GM21529 (cell line): ENCODE data around the gene COL20A1.

Experiments used
- ATAC-seq: cut with Tn5 transposase; IDR thresholded peaks from one replicate; pipeline ENCODE4 v1.9.1; 2021; ENCODE audit not compliant: unreplicated experiment

COL20A1 gene

DNA sequence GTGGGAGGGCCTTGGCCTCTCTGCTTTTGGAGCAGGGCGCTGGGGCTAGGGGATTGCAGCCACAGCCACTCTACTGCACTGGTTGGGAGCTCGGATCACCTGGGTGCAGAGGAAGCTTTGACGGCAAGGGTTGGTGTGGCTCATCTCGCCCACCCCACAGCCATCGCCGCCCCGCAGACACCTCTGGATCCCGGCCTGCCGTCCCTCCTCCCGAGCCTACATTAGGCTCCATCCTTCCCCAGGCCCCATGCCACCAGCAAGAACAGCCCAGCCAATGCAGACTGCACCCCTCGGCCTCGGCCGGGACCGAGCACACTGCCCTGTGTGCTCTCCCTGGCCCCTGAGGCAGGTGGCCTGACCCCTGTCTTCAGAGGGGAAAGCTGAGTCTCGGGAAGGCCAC lies 32.5 kb upstream of the COL20A1 start:
- ATAC-seq: no peak

DNA sequence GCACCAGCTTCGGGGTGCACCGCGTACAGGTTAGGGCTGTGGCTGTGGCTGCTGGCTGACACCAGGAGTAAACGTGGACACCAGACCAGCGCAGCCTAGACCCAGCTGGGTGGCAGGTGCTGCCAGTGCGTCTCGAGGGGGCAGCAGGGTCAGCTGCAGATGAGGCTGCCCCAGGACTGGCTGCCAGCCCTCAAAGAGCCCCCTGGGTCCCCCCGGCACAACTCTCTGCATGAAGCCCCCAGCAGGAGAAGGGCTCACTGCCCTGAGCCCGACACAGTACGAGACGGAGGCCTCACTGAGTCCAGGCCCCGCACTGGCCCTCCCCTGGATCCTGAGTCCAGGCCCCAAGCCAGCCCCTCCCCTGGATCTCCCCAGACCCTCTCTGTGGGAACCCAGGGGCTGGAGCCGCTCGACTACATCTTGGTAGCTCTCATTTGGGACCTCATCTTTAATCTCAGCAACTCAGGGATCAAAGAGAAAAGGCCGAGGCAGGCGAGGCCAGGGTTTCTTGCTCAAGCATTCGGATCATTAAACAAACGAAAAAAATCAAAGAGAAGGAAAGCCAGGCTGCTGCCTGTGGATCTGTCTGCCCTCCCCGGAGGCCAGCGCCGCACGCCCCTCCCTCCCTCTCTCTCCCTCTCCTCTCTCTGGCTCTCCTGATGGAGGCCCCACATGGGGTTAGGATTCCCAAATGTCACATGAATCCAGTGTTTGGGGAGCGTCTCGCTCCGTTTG lies 31.8 kb upstream of the COL20A1 start:
- no peak for ATAC-seq

DNA sequence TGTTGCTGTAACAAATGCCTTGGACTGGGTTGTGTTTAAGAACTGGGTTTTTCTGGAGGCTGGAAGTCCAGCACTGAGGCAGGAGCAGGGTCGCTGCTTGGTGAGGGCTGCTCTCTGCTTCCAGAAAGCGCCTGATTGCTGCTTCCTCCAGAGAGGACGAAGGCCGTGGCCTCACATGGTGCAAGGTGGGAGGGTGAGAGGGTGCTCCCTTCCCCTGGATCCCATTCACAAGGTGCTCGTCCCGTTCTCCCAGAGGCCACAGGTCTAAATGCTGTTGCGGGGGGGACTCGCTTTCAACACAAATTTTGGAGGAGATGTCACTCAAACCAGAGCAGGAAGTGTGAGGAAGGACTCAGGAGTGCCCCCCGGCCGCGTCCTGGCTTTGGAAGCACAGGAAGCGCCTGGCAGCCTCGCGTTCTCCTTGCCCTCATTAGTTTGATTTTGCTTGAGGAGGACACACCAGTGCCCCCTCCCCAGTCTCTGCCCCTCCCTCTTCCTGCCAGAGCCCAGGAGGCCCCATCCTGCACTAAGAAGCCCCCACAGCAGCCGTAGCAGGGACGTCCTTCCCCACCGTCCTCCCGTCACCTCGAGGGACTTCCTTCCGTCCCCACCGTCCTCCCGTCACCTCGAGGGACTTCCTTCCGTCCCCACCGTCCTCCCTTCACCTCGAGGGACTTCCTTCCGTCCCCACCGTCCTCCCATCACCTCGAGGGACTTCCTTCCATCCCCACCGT lies 31.0 kb upstream of the COL20A1 start:
- ATAC-seq: no peak

DNA sequence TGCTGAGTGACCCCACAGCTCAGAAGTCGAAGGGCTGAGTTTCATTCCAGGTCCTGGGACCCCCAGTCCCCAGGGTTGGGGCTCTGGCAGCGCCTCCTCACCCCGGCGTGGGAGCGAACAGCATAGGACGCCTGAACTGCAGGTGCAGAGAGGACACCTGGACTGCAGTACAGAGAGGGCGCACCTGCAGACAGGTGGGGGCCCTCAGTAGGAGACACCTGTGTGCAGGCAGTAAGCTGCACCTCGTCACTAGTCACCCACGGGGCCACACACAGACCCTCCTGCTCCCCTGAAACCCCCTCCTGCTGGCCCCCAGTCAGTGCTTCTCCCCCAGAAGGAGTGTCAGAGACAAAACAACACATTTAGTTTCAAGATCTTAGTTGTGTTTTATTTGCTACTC lies 30.1 kb upstream of the COL20A1 start:
- ATAC-seq: no peak

DNA sequence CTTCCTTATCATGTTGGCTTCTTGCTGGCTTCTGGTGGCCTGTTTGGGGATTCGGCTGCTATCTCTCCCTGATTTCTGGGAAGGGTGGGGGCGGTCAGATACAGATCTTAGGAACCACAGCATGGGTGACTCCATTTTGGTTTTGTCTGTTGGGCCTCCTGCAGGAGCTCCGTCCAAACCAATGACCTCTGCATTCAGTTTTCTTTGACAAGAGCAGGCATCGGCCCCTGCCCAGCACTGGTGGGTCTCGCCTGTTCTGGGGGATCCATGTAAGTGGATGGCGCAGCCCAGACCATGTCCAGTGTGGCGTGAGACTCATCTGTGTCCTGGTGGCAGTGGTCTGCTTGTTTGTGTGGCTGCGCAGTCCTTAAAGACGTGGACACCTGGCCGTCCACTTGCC lies 29.0 kb upstream of the COL20A1 start:
- no peak for ATAC-seq

DNA sequence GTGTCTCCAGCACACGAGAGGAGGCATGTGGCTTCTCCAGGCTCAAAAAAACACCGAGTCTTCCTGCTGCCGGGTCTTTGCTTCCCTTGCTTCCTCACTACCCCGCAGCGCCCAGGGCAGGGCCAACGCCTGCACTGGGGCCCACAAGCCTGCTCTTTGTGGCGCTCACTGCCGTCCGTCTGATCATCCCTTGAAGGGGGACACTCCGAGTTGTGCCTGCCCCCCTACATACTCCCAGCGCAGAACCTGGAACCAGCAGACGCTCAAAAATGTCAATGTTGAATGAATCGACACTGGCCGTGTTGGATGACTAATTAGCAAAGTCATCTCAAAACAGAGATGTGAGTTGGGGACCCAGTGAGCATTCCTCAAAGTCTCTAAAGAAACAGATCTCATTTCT lies 28.5 kb upstream of the COL20A1 start:
- no peak for ATAC-seq

DNA sequence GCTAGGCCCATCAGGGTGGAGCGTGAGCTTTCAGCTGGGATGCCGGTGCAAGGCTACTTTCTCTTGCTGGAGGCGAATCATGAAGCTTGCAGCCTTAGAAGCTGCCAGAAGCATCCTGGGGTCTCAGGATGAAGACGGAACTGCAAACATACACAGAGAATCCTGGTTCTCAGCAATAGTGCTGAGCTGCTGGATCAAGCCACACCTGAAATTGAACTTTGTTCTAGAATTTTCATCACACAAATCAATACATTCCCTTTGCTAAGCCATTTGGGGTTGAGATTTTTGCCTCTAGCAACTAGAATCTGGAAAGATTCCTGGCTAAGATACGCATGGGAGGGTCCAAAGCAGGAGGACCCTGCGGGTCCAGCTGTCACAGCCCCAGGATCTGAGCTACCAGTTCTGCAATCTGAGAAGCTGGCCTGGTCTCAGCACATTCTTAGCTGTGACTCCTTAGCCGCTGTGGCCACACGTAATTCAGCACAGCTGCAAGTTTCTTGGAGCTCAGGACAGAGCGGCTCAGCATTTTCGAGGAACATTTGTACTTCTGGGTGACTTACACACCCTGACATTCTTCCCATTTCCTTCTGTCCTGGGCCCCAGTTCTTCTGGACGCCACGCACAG lies 27.0 kb upstream of the COL20A1 start:
- ATAC-seq: no peak

DNA sequence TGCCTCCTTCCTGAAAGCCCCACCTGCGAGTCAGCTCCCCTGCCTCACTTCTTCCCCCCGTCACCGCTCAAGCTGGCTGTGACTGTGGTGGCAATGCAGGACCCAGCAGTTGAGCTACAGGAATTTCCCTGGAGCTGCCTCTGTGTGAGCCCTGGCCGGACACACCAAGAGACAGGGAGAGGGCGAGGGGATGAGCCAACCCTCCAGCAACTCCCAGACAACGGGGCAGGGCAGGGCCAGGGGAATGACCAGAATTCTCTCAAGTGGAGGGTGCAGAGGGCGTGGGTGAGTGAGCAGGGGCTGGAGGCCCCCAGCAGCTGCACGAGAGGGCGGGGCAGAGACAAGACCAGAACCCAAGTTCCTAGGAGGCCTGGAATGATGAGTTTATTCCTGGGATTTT lies 25.3 kb upstream of the COL20A1 start:
- no peak for ATAC-seq

DNA sequence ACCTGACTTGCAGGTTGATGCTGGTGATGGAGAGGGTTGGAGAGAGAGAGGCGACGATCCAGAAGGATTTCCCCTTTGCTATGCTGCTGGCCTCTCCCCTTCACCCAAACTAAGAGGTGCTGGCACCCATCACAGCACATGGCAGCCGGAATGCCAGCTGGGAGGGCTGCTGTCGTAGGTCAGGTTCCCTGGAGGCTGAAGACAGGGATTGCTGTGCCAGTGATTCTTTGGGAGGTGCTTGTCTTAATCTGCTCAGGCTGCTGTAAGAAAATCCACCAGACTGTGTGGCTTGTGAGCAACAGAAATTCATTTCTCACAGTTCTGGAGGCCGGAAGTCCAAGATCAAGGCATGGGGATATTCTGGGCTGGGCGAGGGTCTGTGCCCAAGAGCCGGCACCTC lies 24.7 kb upstream of the COL20A1 start:
- ATAC-seq: no peak

DNA sequence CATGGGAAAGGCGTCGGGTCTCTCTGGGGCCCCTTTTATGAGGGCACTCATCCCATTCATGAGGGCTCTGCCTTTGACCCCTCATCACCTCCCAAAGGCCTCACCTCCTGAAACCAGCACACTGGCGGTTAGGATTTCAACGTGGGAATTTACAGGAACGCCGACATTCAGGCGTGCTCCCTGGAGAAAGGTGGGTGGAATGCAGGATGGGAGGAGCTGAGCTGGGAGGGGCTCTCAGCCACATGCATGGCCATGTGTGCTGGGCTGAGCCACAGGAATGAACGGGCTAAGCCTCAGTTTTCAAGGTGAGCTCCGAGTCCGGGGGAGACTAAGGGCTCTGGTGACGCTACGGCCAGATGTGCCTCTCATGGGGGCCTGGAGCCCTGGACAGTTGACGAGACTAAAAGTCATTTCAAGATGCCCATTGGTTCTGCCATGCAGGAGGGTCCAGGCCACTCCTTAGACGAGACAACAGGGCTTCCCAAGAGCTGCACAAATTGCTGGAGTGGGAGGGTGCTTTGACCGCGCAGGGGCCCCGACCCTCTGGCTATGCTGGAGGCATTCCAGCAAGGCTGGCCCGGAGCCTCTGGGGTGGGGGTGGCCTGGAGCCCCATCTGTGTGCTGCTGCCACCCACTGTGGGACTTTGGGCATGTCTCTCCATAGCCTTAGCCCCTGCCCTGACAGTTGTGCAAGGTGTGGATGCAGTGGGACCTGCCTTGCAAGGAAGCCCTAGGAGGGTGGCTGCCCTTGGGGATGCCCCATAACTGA lies 24.1 kb upstream of the COL20A1 start:
- no peak for ATAC-seq

DNA sequence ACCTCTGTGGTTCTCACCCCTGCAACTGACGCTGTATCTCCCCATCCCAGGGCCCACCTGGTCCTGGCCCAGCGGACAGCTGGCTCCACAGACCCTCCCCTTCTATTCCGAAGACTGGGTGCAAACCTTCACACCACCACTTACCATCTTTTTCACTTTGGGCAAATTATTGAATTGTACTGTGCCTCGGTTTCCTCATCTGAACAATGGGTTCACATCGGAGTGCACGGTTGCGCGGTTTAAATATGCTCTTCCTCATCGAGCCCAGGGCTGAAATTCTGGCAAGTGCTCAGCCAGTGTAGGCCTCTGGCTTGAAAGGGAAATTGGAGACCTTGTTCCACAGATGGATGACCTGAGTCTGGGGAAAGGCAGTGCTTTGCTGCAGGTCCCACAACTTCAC lies 23.3 kb upstream of the COL20A1 start:
- ATAC-seq: no peak

DNA sequence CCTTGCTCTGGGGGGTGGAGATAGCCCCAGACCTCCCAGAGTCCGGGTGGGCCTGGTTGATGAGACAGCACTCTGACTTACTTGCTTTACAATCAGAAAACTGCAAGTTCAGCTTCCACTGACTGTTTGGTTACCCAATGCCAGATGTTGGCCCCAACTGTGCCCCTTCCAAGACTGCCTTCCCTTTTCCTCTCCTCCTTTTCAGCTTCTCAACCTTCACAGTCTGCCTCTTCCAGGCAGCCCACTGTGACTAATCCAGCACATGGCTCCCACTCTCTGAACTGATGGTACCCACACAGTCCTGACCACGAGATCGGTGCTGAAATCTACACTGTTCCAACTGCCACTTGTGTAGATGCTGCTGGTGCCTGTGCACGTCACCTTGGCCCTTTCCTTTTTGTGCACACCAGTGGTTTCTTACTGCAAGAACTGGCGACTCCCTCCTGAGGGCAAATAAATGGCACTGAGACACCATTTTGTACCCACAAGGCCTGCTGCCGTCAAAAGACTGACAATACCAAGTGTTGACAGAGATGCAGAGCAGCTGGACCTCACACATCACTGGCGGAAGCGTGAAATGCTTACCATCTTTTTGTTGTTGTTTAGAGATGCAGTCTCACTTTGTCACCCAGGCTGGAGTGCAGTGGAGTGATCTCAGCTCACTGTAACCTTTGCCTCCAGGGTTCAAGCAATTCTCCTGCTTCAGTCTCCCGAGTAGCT lies 22.2 kb upstream of the COL20A1 start:
- no peak for ATAC-seq

DNA sequence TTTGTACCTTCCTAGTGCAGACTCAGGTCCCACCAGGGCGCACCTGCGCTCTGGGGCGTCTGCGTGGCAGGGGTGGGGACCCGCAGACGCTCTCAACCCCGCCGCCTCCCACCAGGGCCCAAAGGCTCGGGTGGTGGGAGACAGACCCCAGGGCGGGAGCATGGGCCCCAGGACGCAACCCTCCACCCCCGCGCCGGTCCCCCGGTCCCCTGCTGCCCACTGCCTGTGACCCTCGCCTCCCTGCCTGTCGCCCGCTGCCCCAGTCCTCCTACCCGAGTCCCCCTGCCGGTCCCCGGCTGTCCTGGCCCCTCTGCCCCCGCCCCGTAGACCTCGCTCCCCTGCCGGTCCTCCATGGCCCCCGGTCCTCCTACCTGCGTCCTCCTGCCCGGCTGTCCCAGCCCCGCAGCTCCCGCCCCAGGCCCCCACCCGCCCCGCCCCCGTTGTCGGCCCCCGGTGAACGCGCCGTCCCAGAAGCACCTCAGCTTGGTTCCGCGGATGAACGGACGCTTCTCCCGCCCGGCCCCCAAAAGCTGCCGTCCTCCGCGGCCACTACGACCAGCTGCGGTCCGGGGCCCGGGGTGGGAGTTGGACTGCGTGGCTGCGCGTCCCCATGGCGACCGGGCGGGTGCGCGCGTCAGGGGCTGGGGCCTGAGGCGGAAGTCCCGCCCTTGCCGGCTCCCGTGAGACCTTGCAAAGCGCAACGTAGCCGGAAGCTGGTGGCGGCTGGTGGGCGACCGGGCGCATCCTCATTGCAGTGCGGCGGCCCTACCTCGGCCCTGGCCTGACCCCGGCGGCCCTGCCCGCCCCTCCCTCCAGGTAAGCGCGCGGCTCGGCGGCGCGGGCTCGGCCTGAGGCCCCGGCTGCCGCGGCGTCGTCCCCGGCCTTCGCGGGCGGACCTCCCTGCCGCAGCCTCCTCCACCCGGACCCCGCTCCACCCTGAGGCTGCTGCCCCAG lies 20.6 kb upstream of the COL20A1 start, which contains the start of gene ARFGAP1:
Gene ARFGAP1 (plus strand): TSS at position 709 of the 954 bp plus-strand sequence. CDS start 2,768 bp downstream, outside the sequence.
- ATAC-seq: peak; percentile 92

DNA sequence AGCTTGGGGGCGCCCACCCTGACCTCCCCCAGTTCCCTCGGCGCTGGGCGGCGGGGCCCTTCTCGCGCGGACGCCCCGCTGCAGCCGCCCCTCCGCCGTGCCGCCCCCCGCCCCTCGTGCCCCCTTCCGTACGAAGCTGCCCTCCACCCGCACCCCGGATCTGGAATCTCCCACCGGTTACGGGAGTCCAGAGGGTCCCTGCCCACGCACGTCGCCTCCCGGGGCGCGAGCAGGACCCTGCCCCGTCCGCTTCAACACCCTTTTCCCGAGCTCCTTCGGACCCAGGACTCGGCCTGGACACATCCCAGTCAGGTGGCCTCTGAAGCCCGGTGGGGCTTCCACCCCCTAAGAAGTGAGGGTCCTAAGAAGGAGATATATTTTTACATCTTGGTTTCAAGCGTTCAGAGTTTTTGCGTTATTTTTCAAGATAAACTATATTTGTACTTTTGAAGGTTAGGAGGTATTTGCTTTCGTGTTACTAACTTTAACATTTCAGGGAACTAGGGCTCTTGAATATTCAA lies 19.9 kb upstream of the COL20A1 start:
- peak; percentile 5 for ATAC-seq

DNA sequence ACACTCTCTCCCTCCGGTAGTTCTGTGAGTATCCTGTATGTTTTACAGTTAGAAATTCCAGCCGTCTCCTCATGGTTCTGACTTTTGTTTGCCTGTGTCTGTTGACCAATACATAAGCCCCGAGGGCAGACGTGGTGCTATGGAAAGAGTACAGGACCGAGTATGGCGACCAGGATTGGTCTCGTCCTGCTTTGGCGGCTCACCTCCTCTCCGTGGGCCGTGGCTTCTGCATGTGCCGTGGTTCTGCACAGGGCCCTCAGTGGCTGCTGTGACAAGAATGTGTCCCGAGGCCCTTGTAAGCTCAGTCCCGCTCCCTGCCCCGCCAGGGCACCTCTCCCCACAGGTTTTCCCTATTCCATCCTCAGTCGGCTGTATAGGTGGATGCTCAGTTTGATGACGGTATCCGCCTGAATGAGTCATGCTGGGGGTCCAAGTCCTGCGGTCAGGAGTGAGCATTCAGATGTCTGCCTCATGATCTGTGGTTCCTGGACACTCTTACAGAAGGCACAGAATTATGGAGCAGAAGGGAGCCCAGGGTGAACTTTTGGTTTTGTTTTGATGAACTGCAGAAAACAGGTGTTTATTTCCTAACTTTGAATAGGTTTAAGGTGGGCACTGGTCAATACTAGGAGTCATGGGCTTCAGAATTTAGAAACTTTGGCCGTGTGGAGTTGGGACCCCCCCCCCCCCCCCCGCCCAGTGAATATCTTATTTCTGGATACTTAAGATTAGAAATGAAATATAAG lies 19.2 kb upstream of the COL20A1 start:
- ATAC-seq: no peak

DNA sequence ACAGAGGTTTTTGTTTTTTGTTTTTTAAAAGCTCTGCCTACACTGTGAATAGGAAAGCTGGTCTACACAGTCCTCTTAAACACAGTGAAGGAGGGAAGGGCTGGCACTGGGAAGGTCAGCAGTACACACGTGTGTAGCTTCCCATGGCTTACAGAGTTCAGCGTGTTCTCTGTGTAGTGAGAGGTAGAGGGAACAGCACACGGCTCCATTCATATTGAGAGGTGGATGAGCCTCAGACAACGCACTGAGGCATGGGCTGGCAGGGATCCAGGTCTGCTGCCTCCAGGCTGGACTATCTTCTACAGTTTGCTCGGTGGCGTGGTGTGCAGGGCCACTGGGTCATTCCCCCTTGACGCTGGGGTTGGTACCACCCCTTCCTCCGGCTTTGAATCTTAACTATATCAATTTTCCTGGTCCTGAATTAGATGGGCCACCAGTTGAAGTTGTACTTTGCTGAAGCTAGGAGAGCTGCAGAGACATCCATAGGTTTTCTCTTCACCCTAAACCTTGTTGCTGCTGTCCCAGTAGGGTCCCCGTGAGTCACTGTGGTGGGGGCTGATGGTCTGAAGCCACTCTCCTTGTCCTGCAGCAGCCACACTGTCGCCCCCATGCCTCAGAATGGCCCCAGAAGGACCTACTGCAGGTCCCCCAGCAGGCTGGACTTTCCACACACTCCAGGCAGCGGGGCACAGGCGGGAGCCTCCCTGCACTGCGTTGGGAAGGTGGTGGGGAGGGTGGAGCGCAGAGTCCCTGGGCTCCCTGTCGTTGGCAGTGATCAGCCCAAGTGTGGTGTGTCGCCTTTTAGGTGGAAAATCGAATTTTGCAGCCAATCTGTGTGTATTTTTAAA lies 18.4 kb upstream of the COL20A1 start:
- no peak for ATAC-seq

DNA sequence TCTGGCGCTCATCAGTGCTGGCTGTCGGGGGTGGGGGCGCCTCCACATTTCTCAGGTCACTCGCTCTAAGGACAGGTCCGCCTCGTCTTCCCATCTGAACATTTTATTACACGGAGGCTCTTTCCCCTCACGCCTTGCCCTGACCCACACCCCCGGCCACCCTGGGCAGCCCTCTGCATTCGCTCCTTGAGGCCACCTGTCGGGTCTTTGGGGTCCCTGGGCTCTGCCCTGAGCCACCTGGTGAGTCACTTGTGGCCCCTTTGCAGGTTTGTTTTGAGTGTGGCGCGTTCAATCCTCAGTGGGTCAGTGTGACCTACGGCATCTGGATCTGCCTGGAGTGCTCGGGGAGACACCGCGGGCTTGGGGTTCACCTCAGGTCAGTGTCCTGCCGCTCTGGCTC lies 17.2 kb upstream of the COL20A1 start:
- no peak for ATAC-seq

DNA sequence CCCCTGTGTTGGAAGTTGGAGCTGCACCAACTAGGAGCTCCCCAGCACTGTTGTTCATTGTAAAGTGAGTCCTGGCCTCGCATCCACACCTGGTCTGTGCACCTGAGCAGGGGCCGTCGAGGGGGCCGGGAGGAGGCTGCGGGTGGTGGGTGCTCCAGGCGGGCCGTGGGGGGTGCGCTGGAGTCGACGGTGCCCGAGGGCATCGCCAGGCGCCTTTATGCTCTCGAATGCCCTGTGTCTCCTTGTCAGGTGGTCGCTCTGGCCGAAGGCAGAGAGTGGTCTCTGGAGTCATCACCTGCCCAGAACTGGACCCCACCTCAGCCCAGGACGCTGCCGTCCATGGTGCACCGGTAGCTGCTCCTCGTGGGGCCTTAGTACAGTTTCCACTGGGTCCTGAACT lies 16.0 kb upstream of the COL20A1 start:
- ATAC-seq: no peak
